Liver (tissue), 9 donors: ENCODE measurements around the gene TRMT44. TPM values are rescaled to one million over a fixed set of nuclear protein-coding genes. Genes with fewer than 3 reads are reported as not detected.

Experiments
- DNase-seq: peaks from one replicate; pipeline ENCODE4 v3.0.0-alpha.2; 2017; ENCODE audit warnings: low spot score
- H3K27ac ChIP-seq, 2 donors: one replicate each; pipeline ENCODE4 v1.7.0; 2013; ENCODE audit warnings: inconsistent platforms in 2 of 2, low read length in 2 of 2, control low read depth in 1 of 2, low read depth in 1 of 2, mild to moderate bottlenecking in 1 of 2
- H3K27me3 ChIP-seq, 4 donors: one replicate each; pipeline versions ENCODE4 v1.6.1 to v1.7.0; 2013; ENCODE audit warnings: low read length in 3 of 4, inconsistent platforms in 1 of 4, mild to moderate bottlenecking in 1 of 4, moderate library complexity in 1 of 4; ENCODE audit not compliant: control insufficient read depth in 4 of 4, insufficient read depth in 4 of 4
- H3K36me3 ChIP-seq, 4 donors: one replicate each; pipeline versions ENCODE4 v1.6.1 to v1.7.0; 2013; ENCODE audit warnings: low read length in 3 of 4, mild to moderate bottlenecking in 3 of 4, low read depth in 1 of 4, moderate library complexity in 1 of 4; ENCODE audit not compliant: control insufficient read depth in 4 of 4, insufficient read depth in 3 of 4
- H3K4me1 ChIP-seq, 4 donors: one replicate each; pipeline versions ENCODE4 v1.6.1 to v1.7.0; 2013; ENCODE audit warnings: low read length in 3 of 4, mild to moderate bottlenecking in 3 of 4, moderate library complexity in 1 of 4; ENCODE audit not compliant: control insufficient read depth in 4 of 4, insufficient read depth in 4 of 4
- H3K4me3 ChIP-seq, 3 donors: one replicate each; pipeline versions ENCODE4 v1.6.1 to v1.7.0; 2013; ENCODE audit warnings: low read length in 3 of 3, control low read depth in 1 of 3, low read depth in 1 of 3, mild to moderate bottlenecking in 1 of 3
- H3K9ac ChIP-seq, 2 donors: one replicate each; pipeline ENCODE4 v1.7.0; 2013; ENCODE audit warnings: low read length in 2 of 2, mild to moderate bottlenecking in 2 of 2, moderate library complexity in 2 of 2, control low read depth in 1 of 2, low read depth in 1 of 2
- H3K9me3 ChIP-seq, 4 donors: one replicate each; pipeline versions ENCODE4 v1.6.1 to v1.7.0; 2013; ENCODE audit warnings: low read length in 3 of 4; ENCODE audit not compliant: control insufficient read depth in 4 of 4
- ATF3 ChIP-seq: IDR thresholded peaks from 2 replicates; pipeline ENCODE4 v1.6.1; 2016; ENCODE audit warnings: antibody characterized with exemption
- CTCF ChIP-seq: fragments of 150-350 bp; IDR thresholded peaks from 2 replicates; pipeline ENCODE4 v1.5.1; 2017; ENCODE audit warnings: improper control_type of control experiment, low read depth, low read length; ENCODE audit not compliant: missing input control
- EGR1 ChIP-seq, 2 donors: IDR thresholded peaks; 2 replicates each; pipeline ENCODE4 v1.6.1; 2016 to 2018; ENCODE audit warnings: antibody characterized with exemption in 2 of 2, low read depth in 2 of 2
- FOXA1 ChIP-seq: IDR thresholded peaks from 2 replicates; pipeline ENCODE4 v1.6.1; 2016; ENCODE audit warnings: antibody characterized with exemption
- FOXA2 ChIP-seq: IDR thresholded peaks from 2 replicates; pipeline ENCODE4 v1.6.1; 2016; ENCODE audit warnings: antibody characterized with exemption
- GABPA ChIP-seq, 2 donors: IDR thresholded peaks in 1 of 2; conservative IDR thresholded peaks in 1 of 2; 2 replicates each; pipeline ENCODE4 v1.6.1; 2016; ENCODE audit warnings: antibody characterized with exemption in 2 of 2, mild to moderate bottlenecking in 1 of 2, moderate library complexity in 1 of 2
- HNF4A ChIP-seq, 2 donors: conservative IDR thresholded peaks; 2 replicates each; pipeline ENCODE4 v1.6.1; 2016; ENCODE audit warnings: antibody characterized with exemption in 2 of 2, mild to moderate bottlenecking in 2 of 2
- HNF4G ChIP-seq: IDR thresholded peaks from 2 replicates; pipeline ENCODE4 v1.6.1; 2016; ENCODE audit warnings: antibody characterized with exemption
- JUND ChIP-seq, 2 donors: IDR thresholded peaks; 2 replicates each; pipeline ENCODE4 v1.6.1; 2016; ENCODE audit warnings: antibody characterized with exemption in 2 of 2
- MAX ChIP-seq: IDR thresholded peaks from 2 replicates; pipeline ENCODE4 v1.6.1; 2016; ENCODE audit warnings: antibody characterized with exemption
- NR2F2 ChIP-seq: IDR thresholded peaks from 2 replicates; pipeline ENCODE4 v1.6.1; 2016; ENCODE audit warnings: antibody characterized with exemption
- RAD21 ChIP-seq, 2 donors: IDR thresholded peaks; 2 replicates each; pipeline ENCODE4 v1.6.1; 2016; ENCODE audit warnings: antibody characterized with exemption in 2 of 2, mild to moderate bottlenecking in 2 of 2
- REST ChIP-seq: IDR thresholded peaks from 2 replicates; pipeline ENCODE4 v1.6.1; 2016; ENCODE audit warnings: antibody characterized with exemption, mild to moderate bottlenecking
- RXRA ChIP-seq, 2 donors: IDR thresholded peaks; 2 replicates each; pipeline ENCODE4 v1.6.1; 2017 to 2018; ENCODE audit warnings: antibody characterized with exemption in 2 of 2, mild to moderate bottlenecking in 1 of 2
- SP1 ChIP-seq: IDR thresholded peaks from 2 replicates; pipeline ENCODE4 v1.6.1; 2018; ENCODE audit warnings: antibody characterized with exemption, mild to moderate bottlenecking
- TAF1 ChIP-seq: conservative IDR thresholded peaks from 2 replicates; pipeline ENCODE4 v1.6.1; 2016; ENCODE audit warnings: antibody characterized with exemption, mild to moderate bottlenecking
- YY1 ChIP-seq: IDR thresholded peaks from 2 replicates; pipeline ENCODE4 v1.6.1; 2016; ENCODE audit warnings: antibody characterized with exemption, mild to moderate bottlenecking
- ZBTB33 ChIP-seq: IDR thresholded peaks from 2 replicates; pipeline ENCODE4 v1.6.1; 2016; ENCODE audit warnings: antibody characterized with exemption
- WGBS: extraction: QIAGEN DNeasy Blood & Tissue Kit; methylation state at CpG from one replicate; pipeline ENCODE4 v1.1.7; 2013; 5-methylcytosine and 5-hydroxymethylcytosine counted together
- polyA plus RNA-seq, 2 donors: library from polyadenylated mRNA; stranded (reverse) in 1 of 2; unstranded in 1 of 2; fragments of 200-250 nt in 1 of 2; fragments of >200 nt in 1 of 2; fragmentation: Nextera tagmentation in 1 of 2; extraction: Ambion mirVana in 1 of 2; gene quantifications; one replicate each; pipeline versions ENCODE4 v1.2.1 to v1.2.3, GENCODE V29; 2013 to 2015
- total RNA-seq, 2 donors: library from RNA; depleted of rRNA; stranded (reverse); fragments of >200 nt; gene quantifications; one replicate each; pipeline ENCODE4 v1.2.3, GENCODE V29; 2014
- donor health status: healthy.
- donor health status: healthy.
- donor health status: healthy.
- donor health status: healthy.
- donor health status: healthy.

The TRMT44 gene
- total and polyA plus RNA-seq, 4 donors = 3.0 to 16.0 (median 5.7) TPM

GRCh38 chr4:8503801-8504200 is 63.2 kb downstream of the TRMT44 start:
- 76% methylated on average over 11 of the region's 11 CpGs for WGBS

GRCh38 chr4:8504279-8505007 is 63.9 kb downstream of the TRMT44 start:
- Histone ChIP-seq H3K9ac (no peak overlapping the region), H3K4me3 (no peak overlapping the region), H3K27ac (no peak overlapping the region), H3K4me1 (no peaks in the 10 kb centered on the region), H3K36me3 (no peaks in the 10 kb centered on the region), H3K9me3 (no peaks in the 10 kb centered on the region), H3K27me3 (no peaks in the 10 kb centered on the region)
- WGBS = 76% methylated on average over 15 of the region's 15 CpGs
- TF ChIP-seq RXRA (IDR thresholded peaks at IDR 0.05) (no peak), FOXA1 (no peak), ATF3 (no peak), JUND (IDR thresholded peaks at IDR 0.05) (no peak), FOXA2 (no peak), MAX (no peak), YY1 (no peak), SP1 (no peak)
- no peak for DNase-seq

More at GRCh38 chr4:8503801-8504200, 63.2 kb downstream of the TRMT44 start:
- no peaks in the 10 kb centered on the region for H3K36me3 ChIP-seq
- H3K4me3 ChIP-seq = no peak overlapping the region
- no peak for TF ChIP-seq YY1
- no peak overlapping the region for H3K27ac ChIP-seq
- no peak overlapping the region for H3K9ac ChIP-seq
- no peaks in the 10 kb centered on the region for H3K9me3 ChIP-seq
- H3K4me1 ChIP-seq = no peaks in the 10 kb centered on the region
- H3K27me3 ChIP-seq = no peaks in the 10 kb centered on the region
- DNase-seq = no peak

GRCh38 chr4:8505229-8505628 is 64.7 kb downstream of the TRMT44 start:
- no peak overlapping the region for H3K27ac ChIP-seq
- no peak for DNase-seq

More at GRCh38 chr4:8505229-8505628, 64.7 kb downstream of the TRMT44 start:
- WGBS = 90% methylated on average over 7 of the region's 7 CpGs
- TF ChIP-seq HNF4A (conservative IDR thresholded peaks at IDR 0.05) (no peak), HNF4G (no peak), ATF3 (no peak), TAF1 (no peak), NR2F2 (no peak), SP1 (no peak), FOXA1 (no peak), CTCF (no peak), FOXA2 (no peak), YY1 (no peak), RXRA (IDR thresholded peaks at IDR 0.05) (no peak), MAX (no peak), REST (no peak), JUND (IDR thresholded peaks at IDR 0.05) (no peak), RAD21 (IDR thresholded peaks at IDR 0.05) (no peak), GABPA (IDR thresholded peaks at IDR 0.05 in 1 of 2, conservative IDR thresholded peaks at IDR 0.05 in 1 of 2) (no peak), ZBTB33 (no peak), EGR1 (IDR thresholded peaks at IDR 0.05; ENCODE audit: low read depth in 2 of 2) (no peak)
- Histone ChIP-seq H3K9me3 (no peaks in the 10 kb centered on the region), H3K9ac (no peak overlapping the region), H3K4me1 (no peaks in the 10 kb centered on the region), H3K4me3 (no peak overlapping the region), H3K36me3 (no peaks in the 10 kb centered on the region), H3K27me3 (no peaks in the 10 kb centered on the region)
